Ishikawa (cell line): ENCODE data around the gene TEAD4.

Experiments used
- CEBPB ChIP-seq: IDR thresholded peaks from 2 replicates; pipeline ENCODE4 v1.6.1; 2012
- CREB1 ChIP-seq: IDR thresholded peaks from 2 replicates; pipeline ENCODE4 v1.6.1; 2012; ENCODE audit warnings: low read depth
- EGR1 ChIP-seq: IDR thresholded peaks from 2 replicates; pipeline ENCODE4 v1.6.1; 2012
- EP300 ChIP-seq: IDR thresholded peaks from 2 replicates; pipeline ENCODE4 v1.6.1; 2012; ENCODE audit warnings: borderline replicate concordance
- FOXM1 ChIP-seq: IDR thresholded peaks from 2 replicates; pipeline ENCODE4 v1.6.1; 2012; ENCODE audit warnings: low read depth, borderline replicate concordance
- NFIC ChIP-seq: IDR thresholded peaks from 2 replicates; pipeline ENCODE4 v1.6.1; 2012
- RAD21 ChIP-seq: IDR thresholded peaks from 2 replicates; pipeline ENCODE4 v1.6.1; 2012; ENCODE audit warnings: low read depth
- REST ChIP-seq: IDR thresholded peaks from 2 replicates; pipeline ENCODE4 v1.6.1; 2012; ENCODE audit warnings: low read depth, mild to moderate bottlenecking
- TAF1 ChIP-seq: IDR thresholded peaks from 2 replicates; pipeline ENCODE4 v1.6.1; 2012; ENCODE audit warnings: low read depth, mild to moderate bottlenecking
- TCF12 ChIP-seq: IDR thresholded peaks from 2 replicates; pipeline ENCODE4 v1.6.1; 2012; ENCODE audit warnings: low read depth
- TEAD4 ChIP-seq: IDR thresholded peaks from 2 replicates; pipeline ENCODE4 v1.6.1; 2012
- USF1 ChIP-seq: IDR thresholded peaks from 2 replicates; pipeline ENCODE4 v1.6.1; 2012
- YY1 ChIP-seq: IDR thresholded peaks from 2 replicates; pipeline ENCODE4 v1.6.1; 2012; ENCODE audit warnings: low read depth
- ZBTB7A ChIP-seq: IDR thresholded peaks from 2 replicates; pipeline ENCODE4 v1.6.1; 2012; ENCODE audit warnings: low read depth
- TF ChIP-seq, protein P1 (sequence below): IDR thresholded peaks from 2 replicates; pipeline ENCODE4 v1.6.1; 2012

The TEAD4 gene

DNA sequence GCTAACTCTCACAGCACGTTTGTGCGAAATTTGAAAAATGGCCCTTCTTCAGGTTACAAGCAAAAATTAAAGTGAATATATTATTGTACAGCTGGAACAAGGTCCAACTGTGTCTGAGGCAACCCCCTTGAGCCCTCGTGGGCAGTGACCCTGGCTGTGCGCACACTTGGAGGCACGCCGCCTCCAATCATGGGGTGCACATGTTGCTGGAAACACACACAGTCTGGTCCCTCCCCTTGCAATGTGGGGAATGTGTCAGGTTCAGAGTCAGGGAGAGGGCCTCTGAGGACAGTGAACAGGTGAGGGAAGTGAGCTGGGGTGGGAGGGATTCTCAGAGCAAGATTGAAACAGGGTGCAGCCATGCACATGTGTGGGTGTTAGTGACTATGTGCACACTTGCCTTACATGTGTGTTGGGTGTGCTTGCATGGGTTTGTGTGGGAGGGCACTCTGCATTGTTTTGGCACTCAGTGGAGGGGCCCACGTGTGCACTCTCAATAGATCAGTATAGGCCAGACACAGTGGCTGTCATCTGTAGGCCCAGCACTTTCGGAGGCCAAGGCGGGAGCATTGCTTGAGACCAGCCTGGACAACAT lies 127.6 kb downstream of the TEAD4 start:
- TF ChIP-seq CEBPB (no peak), YY1 (no peak), EP300 (no peak), ZBTB7A (no peak), FOXM1 (no peak), NFIC (no peak)

DNA sequence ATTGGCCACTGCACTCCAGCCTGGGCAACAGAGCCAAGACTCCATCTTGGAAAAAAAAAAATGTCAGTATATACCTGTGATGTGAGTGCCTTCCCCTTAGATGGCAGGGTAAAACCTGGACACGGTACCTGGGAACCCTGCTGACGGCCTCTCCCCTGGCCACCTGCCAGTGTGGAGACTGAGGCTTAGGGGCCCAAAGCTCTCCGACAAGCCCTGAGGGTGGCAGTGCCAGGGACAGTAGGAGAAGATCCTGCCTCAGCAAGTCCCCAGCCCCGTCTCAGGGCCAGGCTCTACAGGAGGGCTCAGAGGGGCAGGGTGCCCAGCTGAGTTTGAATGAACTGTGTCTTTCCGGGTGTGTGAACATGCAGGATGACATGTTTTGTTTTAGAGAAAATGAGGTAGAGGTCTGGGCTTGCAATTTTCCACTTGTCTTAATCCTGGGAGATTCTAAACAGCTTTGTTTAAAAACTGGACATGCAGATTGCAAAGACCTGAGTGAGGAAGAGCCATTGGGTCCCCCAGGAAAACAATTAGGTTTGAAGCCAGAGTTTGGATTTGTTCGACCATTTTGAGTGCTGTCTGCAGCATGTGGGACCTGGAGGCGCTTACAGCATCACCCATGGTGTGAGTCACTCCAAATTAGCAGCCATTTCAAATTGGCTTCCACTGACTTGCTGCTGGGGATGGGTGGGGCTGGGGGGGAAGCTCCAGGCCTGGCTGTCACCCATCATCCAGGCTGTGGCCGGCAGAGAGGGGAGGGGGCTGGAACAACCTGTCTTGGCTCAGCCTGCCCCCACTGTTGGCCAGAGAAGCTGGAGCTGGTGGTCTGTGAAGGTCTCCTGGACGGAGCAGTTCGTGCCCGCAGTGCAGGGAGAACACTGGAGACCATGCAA lies 128.8 kb downstream of the TEAD4 start:
- TF ChIP-seq RAD21 (no peak), TAF1 (no peak), TCF12 (no peak), USF1 (no peak), REST (no peak)
- TF ChIP-seq, protein P1, sequence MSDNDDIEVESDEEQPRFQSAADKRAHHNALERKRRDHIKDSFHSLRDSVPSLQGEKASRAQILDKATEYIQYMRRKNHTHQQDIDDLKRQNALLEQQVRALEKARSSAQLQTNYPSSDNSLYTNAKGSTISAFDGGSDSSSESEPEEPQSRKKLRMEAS, result no peak

DNA sequence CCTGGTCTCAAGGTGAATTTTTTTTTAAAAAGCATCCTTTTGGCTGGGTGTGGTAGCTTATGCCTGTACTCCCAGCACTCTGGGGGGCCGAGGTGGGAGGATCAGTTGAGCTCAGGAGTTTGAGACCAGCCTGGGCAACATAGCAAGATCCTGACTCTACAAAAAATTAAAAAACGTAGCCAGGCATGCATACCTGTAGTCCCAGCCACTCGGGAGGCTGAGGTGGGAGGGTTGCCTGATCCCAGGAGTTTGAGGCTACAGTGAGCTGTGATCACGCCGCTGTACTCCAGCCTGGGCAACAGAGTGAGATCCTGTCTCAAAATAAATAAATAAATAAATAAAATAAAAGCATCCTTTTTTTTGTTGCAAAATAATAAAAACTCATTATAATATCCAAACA lies 130.4 kb downstream of the TEAD4 start:
- TF ChIP-seq, protein P1, result no peak
- TF ChIP-seq RAD21, result no peak
- no peak for TF ChIP-seq REST
- no peak for TF ChIP-seq EGR1
- no peak for TF ChIP-seq TEAD4
- no peak for TF ChIP-seq CEBPB
- no peak for TF ChIP-seq TCF12
- no peak for TF ChIP-seq EP300
- TF ChIP-seq ZBTB7A, result no peak
- no peak for TF ChIP-seq TAF1
- no peak for TF ChIP-seq CREB1
